Measurements from ENCODE around the gene CTSH.
A peak's percentile ranks its signal among the peaks of the same experiment; 100 is the strongest.

The CTSH gene

GRCh38 chr15:78898540-78898939 lies 46.3 kb downstream of the CTSH start:
- TF ChIP-seq POLR2A (IDR thresholded peaks at IDR 0.05; ENCODE audit: extremely low read depth, insufficient read length), result no peak
- TF ChIP-seq MAX (IDR thresholded peaks at IDR 0.05; ENCODE audit: low read depth, low read length), result no peak
- no peak overlapping the region for H3K4me3 ChIP-seq (ENCODE audit: low read depth, low read length)
- DNase-seq (ENCODE audit: low read depth), result no peak

GRCh38 chr15:78895471-78895870 lies 49.4 kb downstream of the CTSH start:
- no peak overlapping the region for H3K4me3 ChIP-seq (ENCODE audit: low read depth, low read length)
- no peak for TF ChIP-seq POLR2A (IDR thresholded peaks at IDR 0.05; ENCODE audit: extremely low read depth, insufficient read length)
- TF ChIP-seq MAX (IDR thresholded peaks at IDR 0.05; ENCODE audit: low read depth, low read length), result no peak
- TF ChIP-seq CTCF (IDR thresholded peaks at IDR 0.05; ENCODE audit: low read depth, low read length), result no peak
- TF ChIP-seq MYC (IDR thresholded peaks at IDR 0.05; ENCODE audit: low read depth, low read length), result no peak
- no peak for DNase-seq (ENCODE audit: low read depth)

- TF ChIP-seq MYC (IDR thresholded peaks at IDR 0.05; ENCODE audit: low read depth, low read length), result no peak
- TF ChIP-seq MAX (IDR thresholded peaks at IDR 0.05; ENCODE audit: low read depth, low read length), result no peak
- TF ChIP-seq CTCF (IDR thresholded peaks at IDR 0.05; ENCODE audit: low read depth, low read length), result no peak
- no peak for TF ChIP-seq POLR2A (IDR thresholded peaks at IDR 0.05; ENCODE audit: extremely low read depth, insufficient read length)
- H3K4me3 ChIP-seq (ENCODE audit: low read depth, low read length), result no peak overlapping the region
- DNase-seq (ENCODE audit: low read depth), result no peak
Measured at GRCh38 chr15:78893538-78893937, 51.3 kb downstream of the CTSH start.

- no peak overlapping the region for H3K4me3 ChIP-seq (ENCODE audit: low read depth, low read length)
- DNase-seq (ENCODE audit: low read depth), result no peak
- TF ChIP-seq POLR2A (IDR thresholded peaks at IDR 0.05; ENCODE audit: extremely low read depth, insufficient read length) (no peak), MAX (IDR thresholded peaks at IDR 0.05; ENCODE audit: low read depth, low read length) (no peak), CTCF (IDR thresholded peaks at IDR 0.05; ENCODE audit: low read depth, low read length) (no peak), MYC (IDR thresholded peaks at IDR 0.05; ENCODE audit: low read depth, low read length) (no peak)
Measured at GRCh38 chr15:78889000-78889399, 55.8 kb downstream of the CTSH start.

- no peak for TF ChIP-seq POLR2A (IDR thresholded peaks at IDR 0.05; ENCODE audit: extremely low read depth, insufficient read length)
- no peak overlapping the region for H3K4me3 ChIP-seq (ENCODE audit: low read depth, low read length)
- DNase-seq (ENCODE audit: low read depth), result no peak
Measured at GRCh38 chr15:78881681-78882080, 63.2 kb downstream of the CTSH start.

GRCh38 chr15:78880813-78881212 lies 64.0 kb downstream of the CTSH start:
- DNase-seq (ENCODE audit: low read depth), result no peak
- TF ChIP-seq MAX (IDR thresholded peaks at IDR 0.05; ENCODE audit: low read depth, low read length) (no peak), POLR2A (IDR thresholded peaks at IDR 0.05; ENCODE audit: extremely low read depth, insufficient read length) (no peak), MYC (IDR thresholded peaks at IDR 0.05; ENCODE audit: low read depth, low read length) (no peak), CTCF (IDR thresholded peaks at IDR 0.05; ENCODE audit: low read depth, low read length) (no peak)
- H3K4me3 ChIP-seq (ENCODE audit: low read depth, low read length), result no peak overlapping the region

- no peak for TF ChIP-seq MAX (IDR thresholded peaks at IDR 0.05; ENCODE audit: low read depth, low read length)
- no peak for TF ChIP-seq CTCF (IDR thresholded peaks at IDR 0.05; ENCODE audit: low read depth, low read length)
- TF ChIP-seq MYC (IDR thresholded peaks at IDR 0.05; ENCODE audit: low read depth, low read length), result no peak
- no peak for TF ChIP-seq POLR2A (IDR thresholded peaks at IDR 0.05; ENCODE audit: extremely low read depth, insufficient read length)
- H3K4me3 ChIP-seq (ENCODE audit: low read depth, low read length), result peak overlapping the region; percentile 8
- no peak for DNase-seq (ENCODE audit: low read depth)
Measured at GRCh38 chr15:78880242-78880533, 64.7 kb downstream of the CTSH start.

All from NB4 (cell line).